HAP-1 (cell line): Measurements from ENCODE around the gene MS4A6E.
"Not testable (repeated sequence)": the region's sequence is repeated elsewhere in the genome, so short reads cannot be mapped to it uniquely, and the experiment has no call there.

Experiments
- DNase-seq, 2 experiments: peaks; one replicate each; pipeline ENCODE4 v3.0.0-alpha.2; 2016 to 2020; ENCODE audit warnings: low spot score in 2 of 2
- H3K27me3 ChIP-seq: fragments of 250-450 bp; sonication (Bioruptor Pico); 2 replicates; pipeline ENCODE4 v1.5.1; 2020; ENCODE audit warnings: low read depth, mild to moderate bottlenecking, moderate library complexity
- H3K36me3 ChIP-seq: fragments of 250-450 bp; sonication (Bioruptor Pico); replicated peaks from 2 replicates; pipeline ENCODE4 v1.5.1; 2020; ENCODE audit warnings: mild to moderate bottlenecking
- H3K4me1 ChIP-seq: fragments of 250-450 bp; sonication (Bioruptor Pico); 2 replicates; pipeline ENCODE4 v1.5.1; 2020; ENCODE audit warnings: mild to moderate bottlenecking
- H3K4me3 ChIP-seq: fragments of 250-450 bp; sonication (Bioruptor Pico); 2 replicates; pipeline ENCODE4 v1.5.1; 2020; ENCODE audit warnings: mild to moderate bottlenecking, moderate library complexity
- H3K9me3 ChIP-seq: fragments of 250-450 bp; sonication (Bioruptor Pico); 2 replicates; pipeline ENCODE4 v1.5.1; 2020; ENCODE audit warnings: mild to moderate bottlenecking, moderate library complexity
- in situ Hi-C: fragments of 300-500 bp; cut with MboI; formaldehyde crosslinking; loops from 3 replicates; pipeline ENCODE4 v1.14.3; 2020; ENCODE audit warnings: low sequenced_read_pairs, inconsistent platforms, mixed read lengths

Gene MS4A6E

DNA sequence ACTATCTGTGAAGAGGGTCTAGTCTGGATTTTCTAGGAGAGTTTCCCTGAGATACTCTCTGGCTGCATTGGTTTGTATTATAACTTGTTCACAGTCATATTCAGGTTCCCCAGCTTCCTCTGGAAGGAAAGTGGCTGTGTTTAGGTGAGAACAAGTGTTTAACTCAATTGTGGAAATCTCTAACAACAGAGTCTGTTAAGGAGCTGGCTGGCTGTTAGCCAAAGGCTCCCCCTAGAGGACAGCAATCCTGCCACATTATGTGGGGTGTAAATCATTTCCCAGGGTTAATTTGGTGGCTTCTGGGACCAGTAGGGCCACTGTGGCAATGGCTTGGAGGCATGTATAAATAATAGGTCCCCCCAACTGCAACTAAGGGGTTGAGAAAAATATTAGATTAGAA lies 18.4 kb downstream of the MS4A6E start:
- H3K27me3 ChIP-seq, result no peaks in the 10 kb centered on the region
- in situ Hi-C loops, result loop anchor here (10.0 kb wide), 1 partner anchor 81 kb away; no protein-coding TSS in a partner anchor
- peaks cover 3% of the 10 kb centered on the region for H3K4me1 ChIP-seq
- peak; percentile 54 to 76 for DNase-seq
- H3K9me3 ChIP-seq, result 0 out of 2 replicates have a peak, but pooled peaks cover 2% of the 10 kb centered on the region
- H3K4me3 ChIP-seq, result no peak overlapping the region
- H3K36me3 ChIP-seq, result no peaks in the 10 kb centered on the region

DNA sequence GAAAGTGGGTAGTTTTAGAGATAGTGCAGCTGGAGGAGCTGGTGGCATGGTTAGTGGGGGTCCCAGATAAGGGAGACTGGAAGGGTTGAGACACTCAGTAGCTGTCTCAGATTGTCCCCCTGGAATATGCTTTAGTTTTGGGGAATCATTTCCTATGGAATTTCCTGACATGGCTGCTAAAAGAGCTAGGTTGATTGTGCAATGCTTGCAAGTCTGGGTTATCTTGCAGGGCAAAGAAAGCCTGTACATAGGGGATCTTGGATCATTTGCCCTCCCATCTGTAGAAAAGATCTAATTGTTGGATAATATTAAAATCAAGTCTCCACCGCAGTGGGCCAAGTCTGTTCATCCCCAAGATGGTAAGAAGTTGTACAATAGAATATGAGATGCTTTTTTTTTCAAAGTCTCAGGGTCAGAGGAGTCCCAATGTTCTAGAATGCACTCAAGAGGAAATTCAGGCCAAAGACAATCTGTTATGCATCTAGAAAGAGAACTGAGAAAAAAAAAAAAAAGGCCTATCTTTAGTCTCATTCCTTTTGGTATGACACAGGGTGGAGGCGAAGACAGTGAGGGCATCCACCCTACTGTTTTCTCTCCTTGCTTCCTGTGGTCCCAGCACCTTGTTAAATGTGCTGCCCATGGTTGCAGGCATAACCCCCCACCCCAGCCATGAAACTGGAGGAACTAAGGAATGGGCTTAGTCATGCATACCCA lies 20.2 kb downstream of the MS4A6E start:
- Histone ChIP-seq H3K9me3 (0 out of 2 replicates have a peak, but pooled peaks cover 2% of the 10 kb centered on the region), H3K36me3 (no peaks in the 10 kb centered on the region), H3K4me3 (no peak overlapping the region), H3K4me1 (peaks cover 9% of the 10 kb centered on the region), H3K27me3 (no peaks in the 10 kb centered on the region)
- no peak for DNase-seq
- in situ Hi-C loops, result loop anchor here (10.0 kb wide), 1 partner anchor 82 kb away; no protein-coding TSS in a partner anchor

- 0 out of 2 replicates have a peak, but pooled peaks cover 2% of the 10 kb centered on the region for H3K9me3 ChIP-seq
- H3K4me3 ChIP-seq, result no peak overlapping the region
- no peaks in the 10 kb centered on the region for H3K36me3 ChIP-seq
- H3K27me3 ChIP-seq, result no peaks in the 10 kb centered on the region
- no peak for DNase-seq
- in situ Hi-C loops, result loop anchor here (10.0 kb wide), 1 partner anchor 83 kb away; no protein-coding TSS in a partner anchor
- H3K4me1 ChIP-seq, result peaks cover 9% of the 10 kb centered on the region
Measured at GRCh38 chr11:60348116-60348515, 21.1 kb downstream of the MS4A6E start.

DNA sequence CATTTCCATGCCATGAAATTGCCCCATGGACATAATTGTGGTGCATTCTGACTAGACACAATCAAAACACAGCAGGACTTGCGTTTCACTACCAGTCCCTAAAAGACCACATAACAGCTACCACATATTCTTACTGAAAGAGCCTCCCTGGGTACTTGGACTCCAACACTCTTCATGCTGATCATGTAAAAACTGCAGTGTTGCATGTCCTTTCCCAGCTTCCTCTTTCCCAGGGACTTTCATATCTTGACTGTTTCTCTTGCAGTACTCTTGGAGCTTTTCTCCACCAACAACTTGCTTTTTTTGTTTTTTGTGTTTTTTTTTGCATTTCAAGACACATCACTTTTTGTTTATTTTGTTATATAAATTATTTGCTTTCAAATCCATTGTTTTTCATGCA lies 22.9 kb downstream of the MS4A6E start:
- H3K36me3 ChIP-seq, result no peaks in the 10 kb centered on the region
- H3K4me1 ChIP-seq, result peaks cover 9% of the 10 kb centered on the region
- no peaks in the 10 kb centered on the region for H3K27me3 ChIP-seq
- no peak overlapping the region for H3K4me3 ChIP-seq
- in situ Hi-C loops, result loop anchor here (10.0 kb wide), 1 partner anchor 85 kb away; no protein-coding TSS in a partner anchor
- no peak for DNase-seq
- H3K9me3 ChIP-seq, result 0 out of 2 replicates have a peak, but pooled peaks cover 2% of the 10 kb centered on the region

DNA sequence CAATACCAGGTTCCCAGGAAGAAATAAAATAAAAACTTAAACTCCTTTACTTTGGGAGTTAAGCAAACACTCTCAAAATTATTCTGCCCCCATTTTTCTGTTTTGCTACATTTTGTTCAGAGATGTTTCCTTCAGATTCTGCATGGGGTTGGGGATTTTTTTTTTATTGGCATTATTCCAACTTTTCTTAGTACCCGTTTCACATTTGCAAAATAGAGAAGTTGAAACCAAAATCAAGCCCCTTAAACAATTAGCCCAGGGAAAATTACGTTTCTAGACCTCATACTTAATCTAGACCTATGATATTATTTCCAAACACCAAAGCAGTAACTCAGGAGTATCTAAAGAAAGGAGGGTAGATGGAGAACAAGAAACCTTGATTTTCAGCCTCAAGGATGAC lies 30.7 kb downstream of the MS4A6E start:
- no peaks in the 10 kb centered on the region for H3K27me3 ChIP-seq
- no peaks in the 10 kb centered on the region for H3K4me1 ChIP-seq
- in situ Hi-C loops, result no loop called here
- H3K4me3 ChIP-seq, result no peak overlapping the region
- no peak for DNase-seq
- H3K36me3 ChIP-seq, result no peaks in the 10 kb centered on the region
- peaks cover 9% of the 10 kb centered on the region; the same call in 1 of the 2 replicates for H3K9me3 ChIP-seq

- Histone ChIP-seq H3K36me3 (no peaks in the 10 kb centered on the region), H3K4me3 (no peak overlapping the region), H3K4me1 (peaks cover 11% of the 10 kb centered on the region), H3K9me3 (peaks cover 9% of the 10 kb centered on the region; the same call in 1 of the 2 replicates), H3K27me3 (no peaks in the 10 kb centered on the region)
- in situ Hi-C loops, result loop anchor here (10.0 kb wide), 1 partner anchor 254 kb away; no protein-coding TSS in a partner anchor
- no peak for DNase-seq
Measured at GRCh38 chr11:60360621-60361020, 33.6 kb downstream of the MS4A6E start.

GRCh38 chr11:60362241-60362640 lies 35.2 kb downstream of the MS4A6E start:
- in situ Hi-C loops, result loop anchor here (10.0 kb wide), 1 partner anchor 253 kb away; no protein-coding TSS in a partner anchor

GRCh38 chr11:60363542-60364470 lies 36.8 kb downstream of the MS4A6E start:
- DNase-seq, result peak; percentile 75 to 79
- in situ Hi-C loops, result loop anchor here (10.0 kb wide), 1 partner anchor 251 kb away; no protein-coding TSS in a partner anchor
- Histone ChIP-seq H3K4me3 (no peak overlapping the region), H3K36me3 (no peaks in the 10 kb centered on the region), H3K27me3 (no peaks in the 10 kb centered on the region), H3K9me3 (peaks cover 9% of the 10 kb centered on the region; the same call in 1 of the 2 replicates), H3K4me1 (peaks cover 11% of the 10 kb centered on the region)

More at GRCh38 chr11:60362241-60362640, 35.2 kb downstream of the MS4A6E start:
- Histone ChIP-seq H3K9me3 (peaks cover 9% of the 10 kb centered on the region; the same call in 1 of the 2 replicates), H3K36me3 (no peaks in the 10 kb centered on the region), H3K27me3 (no peaks in the 10 kb centered on the region), H3K4me3 (no peak overlapping the region), H3K4me1 (peaks cover 11% of the 10 kb centered on the region)
- DNase-seq, result no peak

- not testable (repeated sequence) for H3K4me3 ChIP-seq, H3K9me3 ChIP-seq, DNase-seq, H3K27me3 ChIP-seq, H3K36me3 ChIP-seq
- in situ Hi-C loops, result loop anchor here (10.0 kb wide), 1 partner anchor 248 kb away; no protein-coding TSS in a partner anchor
- H3K4me1 ChIP-seq, result peaks cover 11% of the 10 kb centered on the region
Measured at GRCh38 chr11:60366262-60366904, 39.3 kb downstream of the MS4A6E start.

GRCh38 chr11:60367009-60367408 lies 40.0 kb downstream of the MS4A6E start:
- no peaks in the 10 kb centered on the region for H3K9me3 ChIP-seq
- no peaks in the 10 kb centered on the region for H3K36me3 ChIP-seq
- in situ Hi-C loops, result loop anchor here (10.0 kb wide), 1 partner anchor 248 kb away; no protein-coding TSS in a partner anchor
- no peak overlapping the region for H3K4me3 ChIP-seq
- H3K4me1 ChIP-seq, result peaks cover 11% of the 10 kb centered on the region
- no peaks in the 10 kb centered on the region for H3K27me3 ChIP-seq
- DNase-seq, result peak in 1 of 2 experiments; percentile 20

DNA sequence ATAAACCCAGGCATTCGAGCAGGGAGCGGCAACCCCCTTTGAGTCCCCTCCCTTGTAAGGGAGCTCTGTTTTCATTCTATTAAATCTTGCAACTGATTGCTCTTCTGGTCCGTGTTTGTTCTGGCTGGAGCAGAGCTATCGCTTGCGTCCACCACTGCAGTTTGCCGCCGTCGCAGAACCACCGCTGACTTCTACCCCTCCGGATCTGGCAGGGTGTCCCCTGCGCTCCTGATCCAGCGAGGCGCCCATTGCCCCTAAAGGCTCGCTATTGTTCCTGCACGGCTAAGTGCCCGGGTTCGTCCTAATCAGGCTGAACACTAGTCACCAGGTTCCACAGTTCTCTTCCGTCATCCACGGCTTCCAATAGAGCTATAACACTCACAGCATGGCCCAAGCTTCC lies 40.8 kb downstream of the MS4A6E start:
- H3K27me3 ChIP-seq, result no peaks in the 10 kb centered on the region
- no peak for DNase-seq
- H3K4me3 ChIP-seq, result no peak overlapping the region
- H3K36me3 ChIP-seq, result no peaks in the 10 kb centered on the region
- peaks cover 11% of the 10 kb centered on the region for H3K4me1 ChIP-seq
- in situ Hi-C loops, result loop anchor here (10.0 kb wide), 1 partner anchor 247 kb away; no protein-coding TSS in a partner anchor
- no peaks in the 10 kb centered on the region for H3K9me3 ChIP-seq

GRCh38 chr11:60370252-60370810 lies 43.3 kb downstream of the MS4A6E start:
- in situ Hi-C loops, result no loop called here
- DNase-seq, result no peak
- H3K4me3 ChIP-seq, result no peak overlapping the region
- H3K36me3 ChIP-seq, result no peaks in the 10 kb centered on the region
- no peaks in the 10 kb centered on the region for H3K9me3 ChIP-seq
- no peaks in the 10 kb centered on the region; the same call in 1 of the 2 replicates for H3K4me1 ChIP-seq
- no peaks in the 10 kb centered on the region for H3K27me3 ChIP-seq
